H1 (cell line): ENCODE results near the gene DDI2. TPM values are rescaled to one million over a fixed set of nuclear protein-coding genes. Genes with fewer than 3 reads are reported as not detected.

ENCODE experiments used
- CTCF ChIA-PET: fragments of 300-600 bp; sonication (Branson Sonifier 250); formaldehyde crosslinking; loops from one replicate; lab custom pipeline; 2021; ENCODE audit not compliant: partially characterized antibody; lab: Charles Lee
- POLR2A ChIA-PET: fragments of 300-600 bp; sonication (Branson Sonifier 250); formaldehyde crosslinking; loops from one replicate; lab custom pipeline; 2021; ENCODE audit warnings: inconsistent platforms; ENCODE audit not compliant: partially characterized antibody; lab: Charles Lee
- DNase-seq, 2 experiments: peaks; one replicate each; pipeline versions ENCODE4 v3.0.0 to v3.0.0-alpha.2; 2010 to 2022; ENCODE audit warnings: low spot score in 2 of 2, low read depth in 1 of 2, mixed read lengths in 1 of 2
- FAIRE-seq: peaks from 2 replicates; lab custom pipeline; 2011; peaks lifted over from hg19 to GRCh38; lab: Jason Lieb, UNC
- H2AFZ ChIP-seq: 2 replicates; pipeline ENCODE4 v1.8.1; 2012; ENCODE audit warnings: low read length, inconsistent platforms
- H2AK5ac ChIP-seq: 2 replicates; pipeline ENCODE4 v1.6.1; 2013; ENCODE audit warnings: low read depth, low read length
- H2BK120ac ChIP-seq: replicated peaks from 2 replicates; pipeline ENCODE3; 2013; ENCODE audit warnings: low read depth, low read length, inconsistent platforms
- H2BK12ac ChIP-seq: 2 replicates; pipeline ENCODE4 v1.6.1; 2013; ENCODE audit warnings: low read depth, low read length
- H2BK15ac ChIP-seq: 2 replicates; pipeline ENCODE4 v1.6.1; 2013; ENCODE audit warnings: low read length
- H2BK20ac ChIP-seq: 2 replicates; pipeline ENCODE4 v1.6.1; 2013; ENCODE audit warnings: low read length
- H2BK5ac ChIP-seq: 2 replicates; pipeline ENCODE4 v1.6.1; 2013; ENCODE audit warnings: low read depth, low read length
- H3K14ac ChIP-seq: 2 replicates; pipeline ENCODE4 v1.6.1; 2013; ENCODE audit warnings: inconsistent platforms; ENCODE audit not compliant: insufficient read length
- H3K18ac ChIP-seq: 2 replicates; pipeline ENCODE4 v1.6.1; 2013; ENCODE audit warnings: low read length; ENCODE audit errors: extremely low read depth
- H3K23ac ChIP-seq: 2 replicates; pipeline ENCODE4 v1.6.1; 2013; ENCODE audit warnings: inconsistent platforms; ENCODE audit not compliant: insufficient read length
- H3K23me2 ChIP-seq: 2 replicates; pipeline ENCODE4 v1.6.1; 2013; ENCODE audit warnings: low read depth, low read length
- H3K27ac ChIP-seq: 2 replicates; pipeline ENCODE4 v1.6.1; 2011; ENCODE audit warnings: low read depth, low read length, inconsistent platforms
- H3K27me3 ChIP-seq, 4 experiments: replicated peaks in 1 of 4; 1 replicate in 1 of 4; 2 replicates in 3 of 4; pipeline versions ENCODE4 v1.6.1 to v1.8.1; 2011 to 2013; ENCODE audit warnings: low read length in 3 of 4, mild to moderate bottlenecking in 3 of 4, inconsistent platforms in 2 of 4, mixed read lengths in 2 of 4, moderate library complexity in 1 of 4; ENCODE audit not compliant: control insufficient read depth in 3 of 4, insufficient read depth in 3 of 4; ENCODE audit errors: extremely low read depth in 1 of 4
- H3K36me3 ChIP-seq, 4 experiments: 2 replicates each; pipeline versions ENCODE4 v1.6.1 to v1.8.1; 2011 to 2013; ENCODE audit warnings: mild to moderate bottlenecking in 4 of 4, low read length in 3 of 4, moderate library complexity in 2 of 4, control low read depth in 1 of 4, inconsistent platforms in 1 of 4; ENCODE audit not compliant: insufficient read depth in 4 of 4, control insufficient read depth in 2 of 4
- H3K4ac ChIP-seq: replicated peaks from 2 replicates; pipeline ENCODE3; 2013; ENCODE audit warnings: low read length, low read depth, mixed read lengths, inconsistent platforms; ENCODE audit not compliant: insufficient read length
- H3K4me1 ChIP-seq, 4 experiments: replicated peaks in 1 of 4; 1 replicate in 1 of 4; 2 replicates in 3 of 4; pipeline versions ENCODE4 v1.6.1 to v1.8.1; 2011 to 2013; ENCODE audit warnings: low read length in 3 of 4, inconsistent platforms in 2 of 4, mixed read lengths in 1 of 4; ENCODE audit not compliant: insufficient read depth in 4 of 4, control insufficient read depth in 3 of 4
- H3K4me2 ChIP-seq, 2 experiments: 2 replicates each; pipeline versions ENCODE4 v1.6.1 to v1.8.1; 2011 to 2013; ENCODE audit warnings: low read depth in 2 of 2, low read length in 2 of 2, control low read depth in 1 of 2, inconsistent platforms in 1 of 2, mild to moderate bottlenecking in 1 of 2; ENCODE audit not compliant: insufficient read depth in 1 of 2
- H3K4me3 ChIP-seq, 4 experiments: fragments of 200-600, 300-600 bp in 1 of 4; sonication (generic), shearing (Covaris generic), sonication (Bioruptor Twin) in 1 of 4; 2 replicates each; pipeline versions ENCODE4 v1.5.1 to v1.8.1; 2011 to 2016; ENCODE audit warnings: low read length in 4 of 4, low read depth in 3 of 4, control low read depth in 2 of 4, inconsistent platforms in 2 of 4, mild to moderate bottlenecking in 2 of 4, mixed read lengths in 1 of 4, moderate library complexity in 1 of 4; ENCODE audit not compliant: insufficient read depth in 2 of 4; ENCODE audit errors: extremely low read depth in 1 of 4
- H3K56ac ChIP-seq: replicated peaks from 2 replicates; pipeline ENCODE3; 2013; ENCODE audit warnings: low read depth, mild to moderate bottlenecking, mixed read lengths, low read length, inconsistent platforms; ENCODE audit not compliant: insufficient read length
- H3K79me1 ChIP-seq: 2 replicates; pipeline ENCODE4 v1.6.1; 2013; ENCODE audit warnings: low read depth, low read length, control low read depth
- H3K79me2 ChIP-seq, 2 experiments: 2 replicates each; pipeline versions ENCODE4 v1.6.1 to v1.8.1; 2012 to 2013; ENCODE audit warnings: low read length in 2 of 2, mild to moderate bottlenecking in 2 of 2, inconsistent platforms in 1 of 2; ENCODE audit not compliant: insufficient read depth in 2 of 2, control insufficient read depth in 1 of 2
- H3K9ac ChIP-seq, 4 experiments: replicated peaks in 1 of 4; 1 replicate in 1 of 4; 2 replicates in 3 of 4; pipeline versions ENCODE4 v1.6.1 to v1.8.1; 2011 to 2013; ENCODE audit warnings: low read depth in 3 of 4, low read length in 3 of 4, control low read depth in 2 of 4, mild to moderate bottlenecking in 2 of 4, moderate library complexity in 2 of 4, inconsistent platforms in 1 of 4; ENCODE audit errors: extremely low read depth in 1 of 4
- H3K9me3 ChIP-seq, 2 experiments: 2 replicates each; pipeline versions ENCODE4 v1.6.1 to v1.8.1; 2012 to 2013; ENCODE audit warnings: mild to moderate bottlenecking in 2 of 2, moderate library complexity in 2 of 2, control low read depth in 1 of 2, inconsistent platforms in 1 of 2, low read depth in 1 of 2, low read length in 1 of 2, mixed read lengths in 1 of 2; ENCODE audit not compliant: insufficient read depth in 2 of 2
- H4K20me1 ChIP-seq, 2 experiments: replicated peaks in 1 of 2; 2 replicates each; pipeline versions ENCODE3 to v1.8.1; 2011 to 2013; ENCODE audit warnings: inconsistent platforms in 2 of 2, low read length in 2 of 2, mild to moderate bottlenecking in 1 of 2; ENCODE audit not compliant: insufficient read depth in 2 of 2, control insufficient read depth in 1 of 2
- H4K5ac ChIP-seq: 2 replicates; pipeline ENCODE4 v1.6.1; 2013; ENCODE audit warnings: low read length, low read depth, mixed read lengths, inconsistent platforms; ENCODE audit not compliant: insufficient read length
- H4K8ac ChIP-seq: 2 replicates; pipeline ENCODE4 v1.8.0; 2013; ENCODE audit warnings: mild to moderate bottlenecking, moderate library complexity, low read length, inconsistent platforms; ENCODE audit not compliant: insufficient read depth; ENCODE audit errors: extremely low read depth
- H4K91ac ChIP-seq: replicated peaks from 2 replicates; pipeline ENCODE3; 2013; ENCODE audit warnings: low read length, mixed read lengths, inconsistent platforms; ENCODE audit not compliant: insufficient read length
- CBX5 ChIP-seq: fragments of 300-800, 300-1000 bp; sonication (generic); IDR thresholded peaks from 2 replicates; pipeline ENCODE4 v1.7.1; 2016; ENCODE audit warnings: antibody characterized with exemption, low read length, low read depth
- CHD2 ChIP-seq: IDR thresholded peaks from 2 replicates; pipeline ENCODE4 v1.6.1; 2012; ENCODE audit warnings: low read length, improper control_type of control experiment
- EGR1 ChIP-seq: IDR thresholded peaks from 2 replicates; pipeline ENCODE4 v1.6.1; 2011; ENCODE audit warnings: low read depth, low read length, borderline replicate concordance
- GTF2F1 ChIP-seq: IDR thresholded peaks from 2 replicates; pipeline ENCODE4 v1.6.1; 2012; ENCODE audit warnings: low read depth, low read length, improper control_type of control experiment, borderline replicate concordance
- SIX5 ChIP-seq: IDR thresholded peaks from 2 replicates; pipeline ENCODE4 v1.6.1; 2011; ENCODE audit warnings: mild to moderate bottlenecking, low read depth, low read length
- SP1 ChIP-seq: IDR thresholded peaks from 2 replicates; pipeline ENCODE4 v1.6.1; 2011; ENCODE audit warnings: low read depth, low read length
- WGBS, 2 experiments: shearing (Covaris generic) in 1 of 2; methylation state at CpG; one replicate each; pipeline versions ENCODE4 v1.1.6 to v1.1.7; 2013 to 2015; ENCODE audit warnings: low lambda C conversion rate in 2 of 2, mixed read lengths in 2 of 2, inconsistent platforms in 1 of 2, low coverage in 1 of 2, missing lambda C conversion rate in 1 of 2; ENCODE audit not compliant: insufficient replicate concordance in 2 of 2, insufficient coverage in 1 of 2, insufficient read length in 1 of 2; ENCODE audit errors: extremely low coverage in 1 of 2, missing lambda C conversion rate in 1 of 2; 5-methylcytosine and 5-hydroxymethylcytosine counted together
- polyA plus RNA-seq, 7 experiments: library from polyadenylated mRNA; depleted of rRNA in 3 of 7; stranded (reverse) in 5 of 7; unstranded in 2 of 7; fragments of >200 nt in 5 of 7; fragments of 200-250 nt in 2 of 7; gene quantifications; 1 replicate in 5 of 7; 2 replicates in 1 of 7; 4 replicates in 1 of 7; pipeline versions ENCODE4 v1.2.1 to v1.2.3, GENCODE V29; 2011 to 2013; ENCODE audit warnings: missing spikeins in 2 of 7, mixed read lengths in 2 of 7
- total RNA-seq: library from RNA; stranded (reverse); fragmentation: NEBNext Ultra II Directional; extraction: Animal tissue kit (Norgen Biotek cat#: 25700); gene quantifications from 2 replicates; pipeline ENCODE4 v1.2.1, GENCODE V29; 2021
- TF ChIP-seq, protein P1 (sequence below): IDR thresholded peaks from 2 replicates; pipeline ENCODE4 v1.6.1; 2011; ENCODE audit warnings: low read length, improper control_type of control experiment

The DDI2 gene
- total and polyA plus RNA-seq, 2 of the 8 experiments (the other 6 are each of a cell fraction or from before 2014, with no cell fraction given) = 7.7 to 38.3 TPM

GRCh38 chr1:15573477-15573876 lies 43.8 kb upstream of the DDI2 start:
- Histone ChIP-seq H4K5ac (no peak overlapping the region), H3K27ac (no peak overlapping the region), H3K79me1 (no peaks in the 10 kb centered on the region), H2BK20ac (no peak overlapping the region), H3K4me3 (no peak overlapping the region), H3K9ac (no peak overlapping the region), H3K9me3 (no peaks in the 10 kb centered on the region), H3K4me1 (no peaks in the 10 kb centered on the region), H4K20me1 (peaks cover 0 to 2% of the 10 kb centered on the region in 2 experiments), H3K23me2 (no peaks in the 10 kb centered on the region), H2BK15ac (no peak overlapping the region), H2AK5ac (no peak overlapping the region), H4K91ac (no peak overlapping the region), H2BK12ac (no peak overlapping the region), H3K56ac (no peak overlapping the region), H3K23ac (no peak overlapping the region), H4K8ac (no peak overlapping the region), H3K14ac (no peak overlapping the region), H2AFZ (no peak overlapping the region), H3K18ac (no peak overlapping the region), H2BK5ac (no peak overlapping the region)
- no peak for DNase-seq
- 84% methylated on average over 9 of the region's 9 CpGs; no CpG with 5 or more reads in 1 of the 2 experiments for WGBS, 2 experiments
- CTCF ChIA-PET = interaction anchor here (0.9 to 1.4 kb wide), 3 partner anchors 9 to 162 kb away, joined by 3 to 6 read pairs (median 5); no protein-coding TSS in a partner anchor
- POLR2A ChIA-PET = interaction anchor here (0.6 to 1.5 kb wide), 2 partner anchors 9 to 11 kb away, joined by 3 to 4 read pairs; no protein-coding TSS in a partner anchor
- no peak for FAIRE-seq
- TF ChIP-seq CHD2 (no peak), SIX5 (no peak), EGR1 (no peak), SP1 (no peak), GTF2F1 (no peak), CBX5 (no peak)
- TF ChIP-seq, protein P1, sequence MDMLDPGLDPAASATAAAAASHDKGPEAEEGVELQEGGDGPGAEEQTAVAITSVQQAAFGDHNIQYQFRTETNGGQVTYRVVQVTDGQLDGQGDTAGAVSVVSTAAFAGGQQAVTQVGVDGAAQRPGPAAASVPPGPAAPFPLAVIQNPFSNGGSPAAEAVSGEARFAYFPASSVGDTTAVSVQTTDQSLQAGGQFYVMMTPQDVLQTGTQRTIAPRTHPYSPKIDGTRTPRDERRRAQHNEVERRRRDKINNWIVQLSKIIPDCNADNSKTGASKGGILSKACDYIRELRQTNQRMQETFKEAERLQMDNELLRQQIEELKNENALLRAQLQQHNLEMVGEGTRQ = no peak
- TF ChIP-seq, all 59 proteins: peak for 0
- H2BK120ac ChIP-seq = no peak overlapping the region
- peaks cover 0 to 17% (median 7%) of the 10 kb centered on the region in 4 experiments; a peak in 5 of 8 replicates for H3K36me3 ChIP-seq
- H3K4ac ChIP-seq = no peak overlapping the region
- no peaks in the 10 kb centered on the region for H3K79me2 ChIP-seq
- H3K4me2 ChIP-seq = no peak overlapping the region
- H3K27me3 ChIP-seq = no peaks in the 10 kb centered on the region
